HEK293 (cell line): ENCODE measurements around the gene AMZ2.
"Not testable (repeated sequence)": the region's sequence is repeated elsewhere in the genome, so short reads cannot be mapped to it uniquely, and the experiment has no call there.

Experiments
- CTCF ChIA-PET: fragments of 350-600 bp; formaldehyde crosslinking; extraction: SDS; loops from one replicate; lab custom pipeline; 2021; ENCODE audit warnings: antibody characterized with exemption; lab: Yijun Ruan, JAX
- POLR2A ChIA-PET: fragments of 300-600 bp; formaldehyde crosslinking; extraction: SDS; loops from one replicate; lab custom pipeline; 2020; ENCODE audit warnings: antibody characterized with exemption, inconsistent platforms; lab: Yijun Ruan, JAX
- H3K27ac ChIP-seq: fragments of 200-500 bp; sonication (Bioruptor generic); 2 replicates; pipeline ENCODE4 v1.5.1; 2014; ENCODE audit warnings: low read depth, low read length, control low read depth, inconsistent platforms; ENCODE audit errors: extremely low read depth
- H3K36me3 ChIP-seq, 2 experiments: fragments of 200-500 bp in 1 of 2; sonication (Bioruptor generic) in 1 of 2; 1 replicate in 1 of 2; 2 replicates in 1 of 2; pipeline ENCODE4 v1.5.1; 2014 to 2017; ENCODE audit warnings: inconsistent platforms in 2 of 2, low read length in 2 of 2; ENCODE audit not compliant: control insufficient read depth in 2 of 2, insufficient read depth in 1 of 2
- H3K4me1 ChIP-seq: fragments of 200-500 bp; sonication (Bioruptor generic); 2 replicates; pipeline ENCODE4 v1.5.1; 2014; ENCODE audit warnings: mild to moderate bottlenecking, low read length, inconsistent platforms; ENCODE audit not compliant: control insufficient read depth, insufficient read depth
- H3K4me3 ChIP-seq: 2 replicates; pipeline ENCODE4 v1.5.1; 2011; ENCODE audit warnings: low read depth, mild to moderate bottlenecking, control low read depth, low read length, moderate library complexity
- H3K9me3 ChIP-seq: fragments of 200-500 bp; sonication (Bioruptor generic); 2 replicates; pipeline ENCODE4 v1.5.1; 2014; ENCODE audit warnings: low read depth, low read length, inconsistent platforms; ENCODE audit not compliant: control insufficient read depth, insufficient read depth
- EGR2 ChIP-seq: fragments of 450-650 bp; formaldehyde crosslinking; IDR thresholded peaks from 2 replicates; pipeline ENCODE4 v1.5.1; 2016; ENCODE audit warnings: low read depth, missing biosample characterization, missing genetic modification characterization
- GLIS1 ChIP-seq: fragments of 450-650 bp; formaldehyde crosslinking; IDR thresholded peaks from 2 replicates; pipeline ENCODE4 v1.5.1; 2016; ENCODE audit warnings: missing biosample characterization, missing genetic modification characterization
- INSM2 ChIP-seq: fragments of 450-650 bp; formaldehyde crosslinking; IDR thresholded peaks from 2 replicates; pipeline ENCODE4 v1.5.1; 2016; ENCODE audit warnings: missing biosample characterization, missing genetic modification characterization
- SCRT2 ChIP-seq: fragments of 450-650 bp; formaldehyde crosslinking; IDR thresholded peaks from 2 replicates; pipeline ENCODE4 v1.5.1; 2016; ENCODE audit warnings: missing biosample characterization, missing genetic modification characterization
- TSHZ1 ChIP-seq: fragments of 450-650 bp; formaldehyde crosslinking; IDR thresholded peaks from 2 replicates; pipeline ENCODE4 v1.5.1; 2016; ENCODE audit warnings: missing biosample characterization, missing genetic modification characterization, borderline replicate concordance
- ZBTB21 ChIP-seq: fragments of 450-650 bp; formaldehyde crosslinking; IDR thresholded peaks from 2 replicates; pipeline ENCODE4 v1.5.1; 2017; ENCODE audit warnings: missing biosample characterization, missing genetic modification characterization
- ZNF138 ChIP-seq: fragments of 450-650 bp; formaldehyde crosslinking; IDR thresholded peaks from 2 replicates; pipeline ENCODE4 v1.5.1; 2016; ENCODE audit warnings: missing biosample characterization, missing genetic modification characterization, borderline replicate concordance
- ZNF2 ChIP-seq: fragments of 450-650 bp; formaldehyde crosslinking; IDR thresholded peaks from 2 replicates; pipeline ENCODE4 v1.5.1; 2016; ENCODE audit warnings: missing biosample characterization, missing genetic modification characterization
- ZNF223 ChIP-seq: fragments of 450-650 bp; formaldehyde crosslinking; IDR thresholded peaks from 2 replicates; pipeline ENCODE4 v1.5.1; 2016; ENCODE audit warnings: missing biosample characterization, missing genetic modification characterization
- ZNF24 ChIP-seq: fragments of 450-650 bp; formaldehyde crosslinking; IDR thresholded peaks from 2 replicates; pipeline ENCODE4 v1.5.1; 2016; ENCODE audit warnings: missing biosample characterization, missing genetic modification characterization
- ZNF341 ChIP-seq: fragments of 450-650 bp; formaldehyde crosslinking; IDR thresholded peaks from 2 replicates; pipeline ENCODE4; 2016; ENCODE audit warnings: low read depth, missing biosample characterization, missing genetic modification characterization
- ZNF48 ChIP-seq: fragments of 450-650 bp; formaldehyde crosslinking; IDR thresholded peaks from 2 replicates; pipeline ENCODE4 v1.5.1; 2016; ENCODE audit warnings: missing biosample characterization, missing genetic modification characterization
- ZNF510 ChIP-seq: fragments of 450-650 bp; formaldehyde crosslinking; IDR thresholded peaks from 2 replicates; pipeline ENCODE4 v1.5.1; 2018; ENCODE audit warnings: mild to moderate bottlenecking, missing genetic modification characterization, missing biosample characterization; ENCODE audit not compliant: insufficient replicate concordance
- ZNF544 ChIP-seq: fragments of 450-650 bp; formaldehyde crosslinking; IDR thresholded peaks from 2 replicates; pipeline ENCODE4 v1.5.0; 2017; ENCODE audit warnings: missing biosample characterization, missing genetic modification characterization
- ZNF571 ChIP-seq: fragments of 450-650 bp; formaldehyde crosslinking; IDR thresholded peaks from 2 replicates; pipeline ENCODE4 v1.5.0; 2017; ENCODE audit warnings: missing biosample characterization, missing genetic modification characterization
- ZNF747 ChIP-seq: fragments of 450-650 bp; formaldehyde crosslinking; IDR thresholded peaks from 2 replicates; pipeline ENCODE4 v1.5.1; 2016; ENCODE audit warnings: missing biosample characterization, missing genetic modification characterization
- ZNF792 ChIP-seq: fragments of 450-650 bp; formaldehyde crosslinking; IDR thresholded peaks from 2 replicates; pipeline ENCODE4 v1.5.1; 2016; ENCODE audit warnings: missing biosample characterization, missing genetic modification characterization
- ZSCAN18 ChIP-seq: fragments of 450-650 bp; formaldehyde crosslinking; IDR thresholded peaks from 2 replicates; pipeline ENCODE4 v1.5.1; 2016; ENCODE audit warnings: missing biosample characterization, missing genetic modification characterization
- ZXDB ChIP-seq: fragments of 450-650 bp; formaldehyde crosslinking; IDR thresholded peaks from 2 replicates; pipeline ENCODE4 v1.5.1; 2016; ENCODE audit warnings: missing biosample characterization, missing genetic modification characterization
- TF ChIP-seq, protein P1 (sequence below): fragments of 450-650 bp; formaldehyde crosslinking; IDR thresholded peaks from 2 replicates; pipeline ENCODE4 v1.5.1; 2016; ENCODE audit warnings: missing biosample characterization, missing genetic modification characterization

AMZ2 gene

DNA sequence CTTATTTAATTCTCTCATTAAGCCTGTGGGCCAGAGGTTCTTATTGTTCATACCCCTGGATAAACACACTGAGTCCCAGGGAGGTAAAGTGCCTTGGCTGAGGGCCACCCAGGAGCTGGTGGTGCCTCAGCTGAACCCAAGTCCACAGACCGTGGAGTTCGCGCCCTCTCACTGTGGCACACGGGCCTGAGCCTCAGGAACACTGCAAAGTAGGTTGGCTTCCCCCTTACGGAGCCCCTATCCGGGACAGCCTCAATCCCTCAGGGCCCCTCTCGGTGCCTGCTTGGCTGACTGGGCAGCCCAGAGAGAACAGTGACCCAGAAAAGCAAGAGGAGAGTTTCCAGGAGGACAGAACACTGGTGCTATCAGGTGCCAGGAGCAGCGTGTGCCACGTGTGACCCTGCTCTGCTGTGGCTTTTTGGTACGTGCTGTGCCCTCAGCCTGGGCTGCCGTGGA is 12.5 kb upstream of the AMZ2 start:
- CTCF ChIA-PET, H3K4me1 ChIP-seq, POLR2A ChIA-PET: not testable (repeated sequence)
- peak; percentile 78 for TF ChIP-seq GLIS1 (tag by site-specific recombination)
- TF ChIP-seq, all 188 proteins: peak for 1; not testable (repeated sequence) for 187
- H3K27ac ChIP-seq, H3K9me3 ChIP-seq, H3K36me3 ChIP-seq, H3K4me3 ChIP-seq: not testable (repeated sequence)

DNA sequence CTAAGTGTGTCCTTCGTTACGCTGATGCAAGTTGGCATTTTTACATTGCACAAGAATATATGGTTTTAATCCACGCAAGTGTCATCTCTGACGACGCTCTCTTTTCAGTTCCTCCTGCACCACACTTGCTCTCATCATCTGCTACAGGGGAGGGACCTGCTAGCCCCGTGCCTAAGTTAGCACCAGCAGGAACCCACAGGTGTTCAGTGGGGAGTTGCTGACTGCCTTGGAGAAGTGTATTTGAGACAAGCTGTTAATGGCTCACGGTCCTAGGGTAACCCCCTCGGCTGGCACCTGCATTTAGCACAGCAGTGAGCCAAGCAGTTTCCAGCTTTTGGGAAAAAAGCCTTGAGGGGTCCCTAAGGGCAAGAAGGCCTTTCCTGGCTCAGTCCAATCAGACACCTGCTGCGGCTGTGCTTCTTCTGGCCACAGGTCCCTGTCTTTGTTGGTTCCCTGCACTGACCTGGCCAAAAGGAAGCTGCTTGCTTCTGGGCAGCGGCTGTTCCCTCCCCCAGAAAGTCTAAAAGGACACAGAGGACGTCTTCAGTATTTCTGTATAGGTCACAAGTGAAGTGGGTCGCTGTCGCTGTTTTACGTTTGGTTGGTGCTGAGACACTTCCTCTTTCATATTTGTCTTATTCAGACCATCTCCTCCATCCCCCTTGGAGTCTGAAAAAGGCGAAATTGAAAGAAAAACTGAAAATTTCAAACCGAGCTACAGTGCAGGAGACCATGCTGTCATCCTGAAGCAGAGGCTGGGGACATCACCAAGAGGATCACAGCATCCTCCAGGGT is 10.3 kb upstream of the AMZ2 start:
- H3K4me3 ChIP-seq, H3K9me3 ChIP-seq, H3K4me1 ChIP-seq, H3K27ac ChIP-seq, H3K36me3 ChIP-seq: not testable (repeated sequence)
- ChIA-PET CTCF (interaction anchor here (1.2 to 1.3 kb wide), 2 partner anchors 161 to 220 kb away, joined by 3 to 4 read pairs; no protein-coding TSS in a partner anchor), POLR2A (interaction anchor here (2.5 kb wide), 1 partner anchor 10 kb away, joined by 13 read pairs; the partner anchor contains the start of gene AMZ2)
- 0 out of 2 replicates have a peak, but pooled peaks have one; percentile 25 for TF ChIP-seq SCRT2

- Histone ChIP-seq H3K4me3 (no peak overlapping the region), H3K4me1 (no peaks in the 10 kb centered on the region), H3K36me3 (no peaks in the 10 kb centered on the region), H3K9me3 (no peaks in the 10 kb centered on the region; the same call in none of the 2 replicates), H3K27ac (no peak overlapping the region)
- ChIA-PET POLR2A (interaction anchor here (2.5 kb wide), 1 partner anchor 9 kb away, joined by 13 read pairs; the partner anchor contains the start of gene AMZ2), CTCF (interaction anchor here (1.3 kb wide), 1 partner anchor 160 kb away, joined by 3 read pairs; no protein-coding TSS in a partner anchor)
- TF ChIP-seq ZNF223 (tag by site-specific recombination) (no peak), ZNF24 (tag by site-specific recombination) (no peak), ZNF747 (tag by site-specific recombination) (no peak), ZNF48 (tag by site-specific recombination) (no peak), ZNF138 (tag by site-specific recombination) (no peak), ZNF571 (tag by site-specific recombination) (no peak), ZNF544 (no peak), ZNF2 (tag by site-specific recombination) (no peak), INSM2 (tag by site-specific recombination) (no peak), ZNF792 (tag by site-specific recombination) (no peak), ZNF341 (tag by site-specific recombination) (no peak), EGR2 (no peak), ZSCAN18 (no peak), ZNF510 (tag by site-specific recombination) (no peak), ZBTB21 (tag by site-specific recombination) (no peak), ZXDB (tag by site-specific recombination) (no peak), TSHZ1 (tag by site-specific recombination) (no peak)
- TF ChIP-seq, protein P1, sequence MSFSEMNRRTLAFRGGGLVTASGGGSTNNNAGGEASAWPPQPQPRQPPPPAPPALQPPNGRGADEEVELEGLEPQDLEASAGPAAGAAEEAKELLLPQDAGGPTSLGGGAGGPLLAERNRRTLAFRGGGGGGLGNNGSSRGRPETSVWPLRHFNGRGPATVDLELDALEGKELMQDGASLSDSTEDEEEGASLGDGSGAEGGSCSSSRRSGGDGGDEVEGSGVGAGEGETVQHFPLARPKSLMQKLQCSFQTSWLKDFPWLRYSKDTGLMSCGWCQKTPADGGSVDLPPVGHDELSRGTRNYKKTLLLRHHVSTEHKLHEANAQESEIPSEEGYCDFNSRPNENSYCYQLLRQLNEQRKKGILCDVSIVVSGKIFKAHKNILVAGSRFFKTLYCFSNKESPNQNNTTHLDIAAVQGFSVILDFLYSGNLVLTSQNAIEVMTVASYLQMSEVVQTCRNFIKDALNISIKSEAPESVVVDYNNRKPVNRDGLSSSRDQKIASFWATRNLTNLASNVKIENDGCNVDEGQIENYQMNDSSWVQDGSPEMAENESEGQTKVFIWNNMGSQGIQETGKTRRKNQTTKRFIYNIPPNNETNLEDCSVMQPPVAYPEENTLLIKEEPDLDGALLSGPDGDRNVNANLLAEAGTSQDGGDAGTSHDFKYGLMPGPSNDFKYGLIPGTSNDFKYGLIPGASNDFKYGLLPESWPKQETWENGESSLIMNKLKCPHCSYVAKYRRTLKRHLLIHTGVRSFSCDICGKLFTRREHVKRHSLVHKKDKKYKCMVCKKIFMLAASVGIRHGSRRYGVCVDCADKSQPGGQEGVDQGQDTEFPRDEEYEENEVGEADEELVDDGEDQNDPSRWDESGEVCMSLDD (tag by site-specific recombination), result no peak
These were observed 9.5 kb upstream of the AMZ2 start for GRCh38 chr17:68238164-68238870.
